NCI-H2171 treated with DMSO at 0.1 percent for 48 hours (cell line): ENCODE data around the gene MRTFB.
A peak's percentile ranks its signal among the peaks of the same experiment; 100 is the strongest.

Source experiments
- DNase-seq: peaks from one replicate; lab custom pipeline; 2025; lab: John Stamatoyannopoulos, UW

MRTFB gene

DNA sequence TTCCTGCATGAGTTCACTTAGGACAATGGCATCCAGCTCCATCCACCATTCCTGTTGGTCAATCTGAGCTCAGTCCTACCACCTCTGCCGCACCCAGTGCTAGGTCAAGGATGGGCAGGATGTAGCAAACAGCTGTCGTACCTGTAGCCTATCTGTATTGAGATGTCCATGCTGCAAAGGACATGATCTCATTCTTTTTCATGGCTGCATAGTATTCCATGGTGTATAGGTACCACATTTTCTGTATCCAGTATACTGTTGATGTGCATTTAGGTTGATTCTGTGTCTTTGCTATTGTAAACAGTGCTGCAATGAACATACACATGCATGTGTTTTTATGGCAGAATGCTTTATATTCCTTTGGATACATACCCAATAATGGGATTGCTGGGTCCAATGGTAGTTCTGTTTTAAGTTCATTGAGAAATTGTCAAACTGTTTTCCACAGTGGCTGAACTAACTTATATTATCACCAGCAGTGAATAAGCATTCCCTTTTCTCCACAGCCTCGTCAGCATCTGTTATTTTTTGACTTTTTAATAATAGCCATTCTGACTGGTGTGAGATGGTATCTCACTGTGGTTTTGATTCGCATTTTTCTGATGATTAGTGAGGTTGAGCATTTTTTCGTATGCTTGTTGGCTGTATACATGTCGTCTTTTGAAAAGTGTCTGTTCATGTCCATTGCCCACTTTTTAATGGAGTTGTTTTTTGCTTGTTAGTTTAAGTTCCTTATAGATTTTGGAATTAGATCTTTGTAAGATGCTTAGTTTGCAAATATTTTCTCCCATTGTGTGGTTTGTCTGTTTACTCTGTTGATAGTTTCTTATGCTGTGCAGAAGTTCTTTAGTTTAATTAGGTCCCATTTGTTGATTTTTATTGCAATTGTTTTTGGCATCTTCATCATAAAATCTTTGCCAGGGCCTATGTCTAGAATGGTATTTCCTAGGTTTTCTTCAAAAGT is 7.2 kb upstream of the MRTFB start:
- DNase-seq, result no peak

DNA sequence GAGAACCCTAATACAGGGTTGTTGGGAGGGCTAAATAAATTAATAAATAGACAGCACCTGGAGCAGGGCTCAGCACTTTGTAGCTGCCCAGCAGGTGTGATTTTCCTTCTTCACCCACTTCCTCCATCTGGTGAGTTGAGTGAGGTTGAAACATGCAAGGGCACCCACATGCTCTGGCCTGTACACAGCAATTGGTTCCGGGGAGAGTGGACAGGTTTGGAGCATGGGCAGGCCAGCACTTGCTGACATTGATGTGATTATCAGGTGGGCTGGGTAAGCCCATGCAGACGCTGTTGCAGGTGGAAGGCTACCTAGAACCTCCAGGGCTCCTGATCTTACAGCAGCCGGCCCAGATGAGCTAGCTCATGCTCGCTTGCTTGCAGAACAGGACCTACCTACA is 1.3 kb upstream of the MRTFB start:
- no peak for DNase-seq

DNA sequence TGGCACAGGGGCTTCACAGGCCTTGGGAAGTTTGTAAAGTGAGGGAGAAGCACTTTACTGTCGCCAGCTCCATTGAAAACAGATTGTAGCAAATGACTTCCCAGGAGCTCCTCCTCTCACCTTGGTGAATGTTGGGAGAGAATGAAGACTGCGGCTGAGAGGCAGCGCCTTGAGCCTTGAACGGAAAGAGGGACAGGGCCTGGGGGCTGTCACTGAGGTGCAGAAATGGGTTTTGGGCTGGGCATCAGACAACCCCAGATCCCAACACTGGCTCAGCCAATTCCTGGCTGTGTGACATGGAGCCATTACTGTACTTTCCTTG is 603 bp upstream of the MRTFB start:
- peak; percentile 49 for DNase-seq

- no peak for DNase-seq
Measured at GRCh38 chr16:14071576-14072271, 605 bp downstream of the MRTFB start.

DNA sequence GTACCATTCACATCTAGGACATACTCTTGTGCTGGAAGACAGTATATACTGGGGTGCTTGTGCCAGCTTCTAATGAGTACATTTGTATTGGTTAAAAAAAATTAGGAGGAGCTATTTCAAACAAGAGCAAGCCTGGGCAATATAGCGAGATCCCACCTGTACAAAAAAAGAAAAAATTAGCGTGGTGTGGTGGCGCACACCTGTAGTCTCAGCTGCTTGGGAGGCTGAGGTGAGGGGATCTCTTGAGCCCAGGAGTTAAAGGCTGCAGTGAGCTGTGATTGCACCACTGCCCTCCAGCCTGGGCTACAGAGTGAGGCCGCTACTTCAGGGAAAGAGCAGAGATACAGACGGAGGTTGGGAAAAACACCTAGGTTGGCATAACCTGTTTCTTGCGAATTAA is 1.2 kb downstream of the MRTFB start:
- DNase-seq, result no peak

DNA sequence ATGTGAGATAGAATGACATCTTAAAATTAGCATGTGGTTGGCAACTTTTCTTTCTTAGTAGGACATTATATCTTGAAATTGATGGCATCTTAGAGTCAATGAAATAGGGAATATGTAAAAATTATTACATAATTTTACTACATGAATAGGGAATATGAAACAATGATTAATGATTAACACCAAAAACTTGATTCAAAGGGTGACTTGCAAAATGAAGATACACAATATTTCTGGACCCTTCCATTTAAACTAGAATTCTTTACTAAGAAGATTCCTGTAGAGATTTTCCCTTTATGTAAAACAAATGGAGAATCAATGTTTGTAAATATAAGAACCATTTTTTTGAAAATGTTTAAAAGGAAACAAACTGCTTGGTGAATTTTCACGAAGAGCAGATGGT is 3.4 kb downstream of the MRTFB start:
- DNase-seq, result no peak

- no peak for DNase-seq
Measured at GRCh38 chr16:14077918-14078317, 6.8 kb downstream of the MRTFB start.

- no peak for DNase-seq
Measured at GRCh38 chr16:14086477-14086876, 15.4 kb downstream of the MRTFB start.

- no peak for DNase-seq
Measured at GRCh38 chr16:14087181-14087580, 16.1 kb downstream of the MRTFB start.

DNA sequence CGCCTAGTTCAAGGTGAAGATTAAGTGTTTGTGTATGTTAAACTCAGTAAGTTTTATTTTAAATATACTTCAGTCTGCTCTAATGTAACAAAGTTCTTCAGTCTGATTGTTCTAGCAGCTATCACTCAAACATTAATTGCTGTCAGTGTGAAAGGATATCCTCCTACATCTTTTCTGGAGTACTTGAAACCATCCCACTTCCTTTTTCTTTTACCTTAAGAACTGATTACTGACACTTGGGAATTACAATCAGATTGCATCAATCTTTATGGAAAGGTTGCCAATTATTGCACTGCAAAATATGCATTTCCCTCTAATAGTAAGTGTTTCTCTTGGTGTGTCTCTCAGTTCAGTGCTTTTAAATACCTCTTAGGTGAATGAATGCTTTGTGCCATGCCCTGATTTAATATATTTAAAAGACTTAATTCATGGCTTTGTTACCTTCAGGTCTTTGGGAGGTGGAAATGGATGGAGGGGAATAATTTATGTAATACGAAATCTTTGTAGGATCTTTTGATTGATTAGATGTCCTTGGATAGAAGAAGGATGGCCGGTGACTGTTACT is 16.6 kb downstream of the MRTFB start:
- DNase-seq, result no peak

- DNase-seq, result no peak
Measured at GRCh38 chr16:14088155-14088753, 17.1 kb downstream of the MRTFB start.

DNA sequence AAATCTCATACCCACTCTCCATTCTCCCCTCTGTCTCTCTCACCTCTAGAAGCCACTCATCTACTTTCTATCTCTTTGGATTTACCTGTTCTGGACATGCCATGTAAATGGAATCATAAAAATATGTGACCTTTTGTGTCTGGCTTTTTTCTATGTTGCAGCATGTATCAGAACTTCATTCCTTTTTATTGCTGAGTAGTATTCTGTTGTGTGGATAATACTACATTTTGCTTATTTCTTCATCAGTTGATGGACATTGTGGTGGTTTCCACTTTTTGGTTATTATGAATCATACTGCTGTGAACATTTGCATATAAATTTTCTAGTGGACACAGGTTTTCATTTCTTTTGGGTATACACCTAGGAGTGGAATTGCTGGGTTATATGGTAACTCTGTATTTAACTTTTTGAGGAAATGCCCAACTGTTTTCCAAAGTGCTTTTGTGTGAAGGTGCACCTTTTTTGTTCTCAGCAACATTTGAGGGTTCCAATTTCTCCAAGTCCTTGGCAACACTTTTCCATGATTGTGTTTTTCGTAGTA is 18.2 kb downstream of the MRTFB start:
- no peak for DNase-seq

DNA sequence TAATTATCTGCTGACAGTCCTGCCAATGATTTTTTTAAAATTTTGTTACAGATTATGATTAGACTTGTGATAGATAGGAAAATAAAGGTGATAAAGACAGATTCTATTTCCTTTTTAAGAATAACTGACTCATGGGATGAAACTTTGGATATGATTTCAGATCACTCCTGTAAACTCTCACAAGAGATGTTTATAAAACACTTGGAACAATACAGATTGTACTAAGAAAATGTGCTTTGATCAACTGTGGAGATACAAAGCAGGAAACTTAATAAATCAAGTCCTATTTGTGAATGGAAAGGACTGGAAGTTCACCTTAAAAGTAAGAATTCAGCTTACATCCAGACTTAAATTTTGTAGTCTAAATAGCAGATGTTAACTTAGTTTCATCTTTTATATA is 21.4 kb downstream of the MRTFB start:
- no peak for DNase-seq

DNA sequence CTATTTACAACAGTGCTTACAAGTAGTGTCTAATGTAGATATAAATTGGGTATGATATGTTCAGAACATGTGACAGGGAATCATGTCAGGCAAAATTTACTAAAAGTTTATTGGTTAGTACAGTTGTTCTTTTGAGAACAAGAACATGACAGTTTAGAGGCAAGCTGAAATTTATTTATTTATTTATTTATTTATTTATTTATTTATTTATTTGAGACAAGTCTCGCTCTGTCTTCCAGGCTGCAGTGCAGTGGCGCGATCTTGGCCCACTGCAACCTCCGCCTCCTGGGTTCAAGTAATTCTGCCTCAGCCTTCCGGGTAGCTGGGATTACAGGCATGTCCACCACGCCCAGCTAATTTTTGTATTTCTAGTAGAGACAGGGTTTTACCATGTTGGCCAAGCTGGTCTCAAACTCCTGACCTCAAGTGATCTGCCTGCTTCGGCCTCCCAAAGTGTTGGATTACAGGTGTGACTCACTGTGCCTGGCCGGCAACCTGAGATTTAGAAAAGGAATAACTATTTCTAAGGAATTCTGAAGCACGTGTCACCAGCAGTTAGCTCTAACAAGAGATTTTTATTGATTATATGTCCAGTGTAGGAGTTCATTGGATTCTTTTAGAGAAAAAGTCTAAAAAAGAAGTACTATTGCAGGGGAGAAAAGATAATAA is 24.9 kb downstream of the MRTFB start:
- no peak for DNase-seq

DNA sequence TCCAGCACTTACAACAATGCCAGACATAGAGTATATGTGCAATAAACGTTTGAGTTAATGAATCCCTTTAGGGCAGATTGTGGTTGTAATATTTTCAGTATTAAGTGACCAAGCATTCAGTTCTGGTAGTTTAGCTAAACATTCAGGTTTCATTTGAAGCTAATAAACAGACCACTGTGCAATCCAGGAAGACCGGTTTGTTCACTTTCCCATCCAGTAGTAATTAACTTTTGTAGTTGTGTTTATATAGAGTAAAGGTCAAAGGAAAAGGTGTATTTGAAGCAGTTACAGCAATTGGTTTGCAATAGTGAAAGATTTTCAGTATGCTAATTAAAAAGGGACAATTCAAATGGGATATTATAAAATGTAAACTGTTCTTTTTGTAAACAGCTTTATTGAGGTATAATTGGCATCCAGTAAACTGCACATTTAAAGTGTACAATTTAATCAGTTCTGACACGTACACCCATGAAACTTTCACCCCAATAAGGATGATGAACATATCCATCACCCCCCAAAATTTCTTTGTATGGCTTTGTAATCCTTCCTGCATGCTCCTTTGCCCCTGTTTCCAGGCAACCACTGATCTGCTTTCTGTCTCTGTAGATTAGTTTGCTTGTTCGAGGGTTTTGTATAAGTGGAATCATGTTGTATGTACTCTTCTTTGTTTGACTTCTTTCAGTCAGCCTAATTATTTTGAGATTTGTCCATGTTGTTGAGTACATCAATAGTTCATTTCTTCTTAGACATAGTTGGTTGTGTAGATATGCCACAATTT is 26.3 kb downstream of the MRTFB start:
- no peak for DNase-seq

GRCh38 chr16:14098081-14098480 is 27.0 kb downstream of the MRTFB start:
- DNase-seq, result no peak

DNA sequence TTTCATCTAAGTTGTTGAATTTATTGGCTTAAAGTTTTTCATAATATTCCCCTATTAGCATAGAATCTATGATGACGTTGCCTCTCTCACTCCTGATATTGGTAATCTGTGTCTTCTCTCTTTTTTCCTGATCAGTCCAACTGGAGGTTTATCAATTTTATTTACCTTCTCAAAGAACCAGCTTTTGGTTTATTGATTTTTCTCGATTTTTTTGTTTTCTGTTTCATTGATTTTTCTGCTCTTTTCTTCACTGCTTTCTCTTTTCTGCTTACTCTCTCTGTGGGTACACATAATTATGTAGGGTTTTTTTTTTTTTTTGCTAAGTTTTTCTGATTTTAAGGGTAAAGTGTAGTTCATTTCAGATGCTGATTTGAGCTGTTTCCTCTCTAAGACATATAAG is 29.7 kb downstream of the MRTFB start:
- DNase-seq, result no peak

GRCh38 chr16:14101415-14101814 is 30.3 kb downstream of the MRTFB start:
- DNase-seq, result no peak

- DNase-seq, result no peak
Measured at GRCh38 chr16:14102925-14103720, 32.0 kb downstream of the MRTFB start.

DNA sequence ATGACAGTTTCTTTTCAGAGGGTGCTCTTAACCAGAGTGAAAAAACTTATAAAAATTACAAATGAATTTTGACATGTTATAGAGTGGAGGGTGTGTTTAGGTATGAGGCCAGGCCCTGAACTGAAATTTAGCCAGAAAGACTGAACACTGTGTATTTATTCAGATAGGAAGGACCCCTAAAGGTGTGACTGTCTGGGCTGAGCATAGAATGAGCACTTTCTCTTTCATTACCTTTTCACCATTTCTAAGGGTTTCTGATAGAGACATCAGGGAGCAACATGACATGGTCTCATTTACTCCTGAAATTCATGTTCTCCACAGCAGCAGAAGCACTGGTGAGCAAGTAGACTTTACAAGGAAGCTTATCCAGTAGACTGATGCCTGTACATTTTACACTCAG is 32.9 kb downstream of the MRTFB start:
- DNase-seq, result no peak
